ENCODE measurements around the gene HMSD.

HMSD gene

GRCh38 chr18:63977040-63977439 is 27.9 kb downstream of the HMSD start:
- TF ChIP-seq CTCF (conservative IDR thresholded peaks at IDR 0.05; ENCODE audit: low read length) = no peak
- H3K4me3 ChIP-seq (ENCODE audit: low read length) = no peak overlapping the region
- no peak for DNase-seq (ENCODE audit: low read depth)

- peak; percentile 96 for TF ChIP-seq CTCF (conservative IDR thresholded peaks at IDR 0.05; ENCODE audit: low read length)
- DNase-seq (ENCODE audit: low read depth) = peak; percentile 76
- H3K4me3 ChIP-seq (ENCODE audit: low read length) = peak overlapping the region; percentile 51
Measured at GRCh38 chr18:63979409-63979920, 30.4 kb downstream of the HMSD start.

- no peak for DNase-seq (ENCODE audit: low read depth)
- peak overlapping the region; percentile 51 for H3K4me3 ChIP-seq (ENCODE audit: low read length)
- TF ChIP-seq CTCF (conservative IDR thresholded peaks at IDR 0.05; ENCODE audit: low read length) = no peak
Measured at GRCh38 chr18:63980027-63980426, 30.9 kb downstream of the HMSD start.

- TF ChIP-seq CTCF (conservative IDR thresholded peaks at IDR 0.05; ENCODE audit: low read length) = no peak
- H3K4me3 ChIP-seq (ENCODE audit: low read length) = no peak overlapping the region
- no peak for DNase-seq (ENCODE audit: low read depth)
Measured at GRCh38 chr18:63980896-63981460, 31.9 kb downstream of the HMSD start.

- DNase-seq (ENCODE audit: low read depth) = no peak
- no peak for TF ChIP-seq CTCF (conservative IDR thresholded peaks at IDR 0.05; ENCODE audit: low read length)
- no peak overlapping the region for H3K4me3 ChIP-seq (ENCODE audit: low read length)
Measured at GRCh38 chr18:63981719-63982118, 32.6 kb downstream of the HMSD start.

GRCh38 chr18:63982361-63982760 is 33.3 kb downstream of the HMSD start:
- TF ChIP-seq CTCF (conservative IDR thresholded peaks at IDR 0.05; ENCODE audit: low read length) = no peak
- no peak for DNase-seq (ENCODE audit: low read depth)
- no peak overlapping the region for H3K4me3 ChIP-seq (ENCODE audit: low read length)

GRCh38 chr18:63986885-63987284 is 37.8 kb downstream of the HMSD start:
- H3K4me3 ChIP-seq (ENCODE audit: low read length) = no peak overlapping the region
- DNase-seq (ENCODE audit: low read depth) = no peak
- TF ChIP-seq CTCF (conservative IDR thresholded peaks at IDR 0.05; ENCODE audit: low read length) = no peak

All from AG10803 (cell line).